SHP77 treated with DMSO at 0.1 percent for 48 hours (cell line): ENCODE data around the gene C15orf61.

ENCODE experiments used
- DNase-seq: peaks from one replicate; lab custom pipeline; 2025; lab: John Stamatoyannopoulos, UW

C15orf61 gene

DNA sequence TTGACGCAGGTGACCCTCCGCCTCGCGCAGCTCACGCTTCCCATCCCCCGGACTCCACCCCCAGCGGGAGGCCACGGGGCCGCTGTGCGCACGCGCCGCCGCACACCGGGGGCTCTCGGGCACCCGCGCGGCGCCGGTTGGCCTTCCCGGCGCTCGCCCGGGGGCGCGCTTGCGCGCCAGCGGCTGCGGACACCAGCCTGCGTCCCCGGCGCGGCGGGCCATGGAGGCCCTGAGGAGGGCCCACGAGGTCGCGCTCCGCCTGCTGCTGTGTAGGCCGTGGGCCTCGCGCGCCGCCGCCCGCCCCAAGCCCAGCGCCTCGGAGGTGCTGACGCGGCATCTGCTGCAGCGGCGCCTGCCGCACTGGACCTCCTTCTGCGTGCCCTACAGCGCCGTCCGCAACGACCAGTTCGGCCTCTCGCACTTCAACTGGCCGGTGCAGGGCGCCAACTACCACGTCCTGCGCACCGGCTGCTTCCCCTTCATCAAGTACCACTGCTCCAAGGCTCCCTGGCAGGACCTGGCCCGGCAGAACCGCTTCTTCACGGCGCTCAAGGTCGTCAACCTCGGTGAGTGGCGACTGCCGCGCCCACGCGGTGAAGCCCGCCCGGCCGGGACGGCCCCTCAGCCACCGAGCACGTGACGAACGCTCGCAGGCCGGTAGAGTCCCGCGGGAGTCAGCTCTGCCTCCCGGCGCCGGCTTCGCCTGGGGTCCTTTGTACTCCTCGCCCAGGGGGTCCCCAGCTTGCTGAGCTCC is at the start of gene C15orf61:
C15orf61 (plus strand) TSS at position 103 of the 754 bp plus-strand sequence; CDS start at position 221, 118 bp downstream.
- DNase-seq: peak; percentile 70

DNA sequence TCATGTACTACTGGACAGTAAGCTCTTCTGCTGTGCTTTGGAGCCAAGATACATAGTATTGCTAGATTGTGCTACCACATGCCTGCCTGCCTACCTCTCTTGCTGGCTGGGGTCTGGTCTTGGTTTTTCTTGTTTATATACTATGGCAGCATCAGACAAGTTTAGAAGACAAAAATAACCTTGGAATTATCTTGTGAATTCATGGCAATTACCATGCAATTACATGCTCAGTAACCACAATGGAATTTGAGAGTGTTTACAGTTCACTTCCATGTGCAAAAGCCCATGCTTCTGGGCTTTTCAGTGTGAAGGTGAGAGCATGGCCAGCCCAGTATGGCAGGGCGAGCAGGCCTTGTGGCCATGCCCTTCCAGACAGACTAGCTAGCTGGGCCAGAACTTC is 48.0 kb upstream of the C15orf61 start:
- DNase-seq: no peak

DNA sequence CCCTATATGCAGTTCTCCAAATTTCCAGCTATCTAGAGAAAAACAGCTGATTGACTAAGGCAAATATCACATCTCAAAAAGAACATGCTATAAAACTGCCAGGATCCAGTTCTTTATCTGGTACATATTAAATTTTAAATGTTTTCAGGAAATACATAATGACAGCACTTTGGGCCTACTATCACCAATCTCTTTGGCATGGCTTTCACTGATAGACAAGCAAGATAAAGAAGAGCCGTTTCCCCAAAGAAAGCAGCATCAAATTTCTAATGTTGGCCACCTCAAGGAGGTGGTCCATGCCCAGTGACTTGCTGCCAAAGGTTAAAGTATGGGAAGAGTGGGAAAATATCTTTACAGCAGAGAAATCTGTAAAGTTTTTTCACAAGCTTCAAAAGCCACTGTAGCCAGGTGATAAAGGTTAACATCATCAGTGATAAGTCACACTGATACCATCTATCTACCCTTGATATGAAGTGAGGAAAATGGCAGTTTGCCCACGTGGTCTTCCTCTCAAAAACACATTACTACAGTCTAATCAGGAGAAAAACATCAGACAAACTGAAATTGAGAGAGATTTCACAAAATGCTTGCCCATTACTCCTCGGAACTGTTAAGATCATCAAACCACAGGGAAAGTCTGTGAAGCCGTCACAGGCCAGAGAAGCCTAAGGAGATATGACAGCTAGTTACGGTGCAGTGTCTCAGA is 46.4 kb upstream of the C15orf61 start:
- DNase-seq: no peak

DNA sequence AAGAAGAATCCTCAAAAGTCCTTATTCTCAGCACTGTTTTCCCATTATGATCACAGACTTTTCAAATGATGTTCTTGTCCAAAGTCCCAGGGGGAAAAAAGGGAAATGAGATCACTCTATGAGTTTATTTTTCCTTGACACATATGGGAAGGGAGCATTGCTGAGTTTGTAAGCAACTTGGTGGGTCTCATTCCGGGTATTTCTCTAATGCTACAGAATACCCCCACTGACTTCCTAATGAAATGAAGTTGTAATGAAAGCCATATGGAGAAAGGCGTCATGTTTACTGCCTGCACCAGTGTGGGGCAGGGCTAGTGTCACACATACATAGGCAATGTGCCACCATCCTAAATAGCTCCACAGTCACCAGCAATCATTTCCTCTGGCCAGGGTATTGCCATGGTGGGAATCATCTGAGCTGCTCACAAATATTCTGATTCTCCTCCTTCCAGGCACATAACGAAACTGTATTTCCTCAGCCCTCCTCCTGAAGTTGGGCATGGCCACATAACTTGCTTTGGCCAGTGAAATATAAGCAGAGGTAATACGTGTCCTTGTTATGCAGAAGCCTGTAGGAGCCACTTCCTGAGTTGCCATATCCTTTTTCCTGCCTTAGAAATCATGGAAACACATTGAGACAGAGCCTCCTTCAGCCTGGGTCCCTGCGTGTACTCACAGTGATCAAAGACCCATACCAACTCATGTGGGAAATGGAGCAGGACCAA is 41.0 kb upstream of the C15orf61 start:
- DNase-seq: no peak

DNA sequence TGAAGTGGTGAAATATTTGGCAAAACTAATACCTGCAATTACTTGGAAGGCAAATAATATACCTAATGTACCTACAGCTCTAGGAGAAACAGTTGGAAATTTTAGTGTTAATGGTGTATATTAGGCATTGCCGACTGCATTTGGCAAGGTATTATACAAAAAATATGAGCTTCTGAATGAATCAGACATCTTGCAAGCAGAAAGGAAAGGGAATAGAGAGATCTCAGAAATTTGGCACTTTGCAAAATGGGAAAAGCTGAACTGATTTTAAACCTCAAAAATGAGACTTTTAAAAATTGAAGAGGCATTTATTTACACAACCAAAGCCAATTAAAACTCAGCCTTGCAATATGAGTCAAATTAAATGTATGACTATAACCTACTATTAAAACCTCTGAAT is 40.2 kb upstream of the C15orf61 start:
- DNase-seq: no peak

DNA sequence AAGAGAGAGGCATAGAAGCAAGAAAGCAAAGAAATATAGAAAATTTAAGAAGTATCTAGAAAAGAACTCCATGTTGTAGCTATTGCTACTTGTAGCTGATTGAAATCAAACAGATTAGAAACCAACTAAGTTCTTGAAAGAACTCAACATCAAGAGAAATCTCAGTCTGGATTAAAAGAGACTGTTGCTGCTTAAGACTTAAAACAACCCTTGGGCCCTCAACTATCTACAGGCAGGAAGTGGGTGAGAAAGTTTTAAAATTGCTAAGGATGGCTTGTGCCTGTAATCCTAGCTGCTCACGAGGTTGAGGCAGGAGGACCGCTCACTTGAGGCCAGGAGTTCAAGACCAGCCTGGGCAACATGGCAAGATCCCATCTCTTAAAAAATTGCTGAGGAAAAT is 39.3 kb upstream of the C15orf61 start:
- DNase-seq: no peak

DNA sequence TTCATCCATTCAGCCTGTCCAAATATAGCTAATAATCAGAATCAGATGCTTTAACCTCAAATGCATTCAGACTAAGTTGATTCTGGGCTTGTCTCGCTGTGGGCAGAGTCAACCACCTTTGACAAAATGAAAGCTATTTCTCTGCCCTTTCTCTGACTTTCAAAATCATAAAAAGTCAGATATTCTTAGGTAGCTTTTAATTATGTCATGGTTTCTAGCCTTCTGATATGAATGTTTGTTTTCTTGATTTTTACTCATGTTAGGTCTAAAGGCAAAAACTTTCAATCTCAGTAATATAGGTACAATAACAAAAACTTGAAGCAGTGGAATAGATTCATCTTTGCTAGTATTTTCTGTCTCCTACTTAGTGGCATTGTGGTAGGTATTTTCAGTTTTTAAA is 25.3 kb upstream of the C15orf61 start:
- DNase-seq: no peak

DNA sequence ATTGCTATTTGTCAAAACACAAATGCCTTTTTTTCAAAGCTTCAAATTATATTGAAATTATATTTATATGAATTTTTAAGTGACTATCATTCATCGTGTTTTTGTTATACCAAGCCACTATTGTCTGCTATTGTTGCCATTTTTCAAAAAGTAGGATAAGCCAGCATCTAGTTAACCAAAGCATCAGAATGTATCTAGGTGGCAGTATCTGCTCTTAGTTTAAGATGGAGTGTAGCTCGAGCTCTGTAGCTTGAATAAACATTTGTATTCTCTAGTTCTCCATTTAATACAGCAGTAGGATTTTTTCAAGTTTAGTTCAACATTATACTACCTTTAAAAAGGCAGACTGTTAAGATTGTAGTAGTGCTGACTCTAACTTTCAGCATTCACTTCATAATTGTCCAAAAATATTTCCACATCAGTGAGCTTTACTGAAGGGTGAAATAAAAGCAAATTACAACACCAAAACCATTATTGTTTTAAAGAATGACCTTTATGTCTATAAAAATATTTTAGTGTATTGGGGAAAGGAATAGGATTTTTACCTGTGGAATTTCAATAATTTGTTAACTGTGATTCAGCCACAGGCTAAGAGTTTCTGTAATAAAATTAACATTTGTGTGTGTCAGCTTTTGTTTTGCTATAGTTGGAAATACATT is 19.6 kb upstream of the C15orf61 start:
- no peak for DNase-seq

DNA sequence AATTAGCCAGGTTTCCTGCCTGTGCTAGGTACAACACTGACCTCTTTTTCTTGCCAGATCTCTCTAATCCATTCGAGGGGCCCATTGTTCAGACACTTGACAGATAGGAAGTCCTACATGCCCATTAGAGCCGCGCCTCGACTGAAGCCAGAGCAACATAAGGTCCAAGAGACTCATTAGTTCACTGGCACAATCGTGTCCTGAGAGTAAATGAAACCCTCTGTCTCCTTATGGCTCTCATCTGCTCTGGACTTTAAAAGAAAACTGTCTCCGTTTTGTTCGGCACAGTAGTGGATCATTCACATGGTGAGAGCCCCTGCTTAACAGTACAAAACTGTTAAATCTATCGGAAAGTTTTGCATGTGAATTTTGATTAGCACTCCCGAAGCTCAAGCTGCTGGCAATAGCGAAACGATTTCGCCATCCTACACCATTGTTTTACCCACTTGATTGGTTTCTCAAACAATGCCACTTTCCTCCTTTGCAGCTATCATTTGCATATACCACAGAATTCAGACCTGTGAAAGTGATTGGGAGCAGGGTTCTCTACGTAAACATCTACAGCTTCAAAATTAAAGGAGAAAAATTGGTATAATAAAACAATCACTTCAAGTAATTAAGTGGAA is 19.0 kb upstream of the C15orf61 start:
- DNase-seq: no peak

DNA sequence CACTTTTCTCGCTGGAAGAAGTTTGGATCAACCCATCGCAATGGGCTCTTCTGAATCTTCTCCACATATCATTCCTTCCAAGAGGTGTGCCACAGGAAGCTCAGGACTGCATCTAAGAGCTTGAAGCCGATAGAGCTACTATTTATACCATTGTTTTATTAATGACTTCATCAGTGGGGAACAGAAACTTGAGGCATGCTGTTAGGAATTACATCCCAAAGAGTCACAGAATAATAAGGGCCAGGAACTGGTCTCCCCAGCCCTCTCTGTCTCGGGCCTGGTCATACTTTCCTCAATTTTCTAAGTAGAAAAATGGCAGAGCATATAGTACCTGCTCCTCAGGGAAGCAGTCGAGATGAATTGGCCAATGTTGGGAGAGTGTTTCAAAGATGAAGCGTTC is 16.9 kb upstream of the C15orf61 start:
- DNase-seq: no peak

DNA sequence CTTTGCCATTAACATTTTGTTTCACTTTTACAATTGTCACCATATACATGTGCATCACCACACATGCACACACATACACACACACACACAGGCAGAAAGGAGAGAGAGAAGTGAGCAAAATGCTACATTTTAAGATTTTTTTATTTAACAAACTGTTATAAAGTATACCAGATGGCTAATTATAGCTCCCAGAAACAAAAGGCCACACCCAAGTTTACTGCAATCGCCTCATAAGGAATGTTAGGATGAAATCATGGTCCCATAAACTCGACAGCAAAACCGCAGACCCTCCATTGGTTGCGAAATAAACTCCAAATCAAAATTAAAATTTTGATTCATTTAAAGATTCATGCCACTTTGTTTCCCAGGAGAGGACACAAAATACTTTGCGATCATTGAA is 16.1 kb upstream of the C15orf61 start:
- DNase-seq: no peak

DNA sequence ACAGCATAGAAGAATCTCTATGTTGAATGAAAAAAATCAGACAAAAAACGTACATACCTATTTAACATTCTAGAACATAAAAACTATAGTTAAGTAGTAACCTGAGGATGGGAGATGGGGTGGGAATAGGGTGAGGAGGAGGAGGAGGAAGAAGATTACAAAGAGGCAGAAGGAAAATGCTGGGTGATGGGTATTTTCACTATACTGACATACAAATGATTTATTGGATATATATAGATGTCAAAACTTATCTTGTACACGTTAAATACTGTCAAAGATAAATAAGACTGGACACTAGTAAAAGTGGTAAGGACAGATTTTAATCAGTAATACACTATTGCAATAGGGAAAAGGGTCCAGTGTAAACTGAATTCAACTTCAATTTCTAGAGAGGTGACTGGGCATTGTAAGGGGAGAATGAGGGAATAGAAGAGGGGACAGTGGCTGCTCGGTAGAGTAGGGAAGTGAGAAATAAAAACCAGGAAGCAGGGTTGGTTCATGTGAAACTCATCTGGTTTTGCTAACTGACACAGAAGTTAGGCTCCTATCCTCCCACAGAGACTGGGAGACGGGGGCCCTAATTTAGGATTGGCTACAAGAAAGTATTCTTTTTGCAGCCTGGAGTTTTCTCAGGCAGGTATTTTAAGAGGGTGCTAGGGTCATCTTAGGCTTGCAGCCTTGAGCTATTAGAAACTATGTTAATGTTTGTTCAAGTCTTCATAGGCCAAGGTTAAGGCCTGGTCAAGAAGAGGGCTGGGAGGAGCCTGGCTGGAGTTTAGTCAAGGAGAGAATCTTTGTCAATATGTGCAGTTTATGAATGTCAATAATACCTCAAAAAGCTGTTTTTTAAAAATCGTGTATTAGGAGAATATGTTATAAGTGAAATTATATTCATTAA is 15.0 kb upstream of the C15orf61 start:
- no peak for DNase-seq

DNA sequence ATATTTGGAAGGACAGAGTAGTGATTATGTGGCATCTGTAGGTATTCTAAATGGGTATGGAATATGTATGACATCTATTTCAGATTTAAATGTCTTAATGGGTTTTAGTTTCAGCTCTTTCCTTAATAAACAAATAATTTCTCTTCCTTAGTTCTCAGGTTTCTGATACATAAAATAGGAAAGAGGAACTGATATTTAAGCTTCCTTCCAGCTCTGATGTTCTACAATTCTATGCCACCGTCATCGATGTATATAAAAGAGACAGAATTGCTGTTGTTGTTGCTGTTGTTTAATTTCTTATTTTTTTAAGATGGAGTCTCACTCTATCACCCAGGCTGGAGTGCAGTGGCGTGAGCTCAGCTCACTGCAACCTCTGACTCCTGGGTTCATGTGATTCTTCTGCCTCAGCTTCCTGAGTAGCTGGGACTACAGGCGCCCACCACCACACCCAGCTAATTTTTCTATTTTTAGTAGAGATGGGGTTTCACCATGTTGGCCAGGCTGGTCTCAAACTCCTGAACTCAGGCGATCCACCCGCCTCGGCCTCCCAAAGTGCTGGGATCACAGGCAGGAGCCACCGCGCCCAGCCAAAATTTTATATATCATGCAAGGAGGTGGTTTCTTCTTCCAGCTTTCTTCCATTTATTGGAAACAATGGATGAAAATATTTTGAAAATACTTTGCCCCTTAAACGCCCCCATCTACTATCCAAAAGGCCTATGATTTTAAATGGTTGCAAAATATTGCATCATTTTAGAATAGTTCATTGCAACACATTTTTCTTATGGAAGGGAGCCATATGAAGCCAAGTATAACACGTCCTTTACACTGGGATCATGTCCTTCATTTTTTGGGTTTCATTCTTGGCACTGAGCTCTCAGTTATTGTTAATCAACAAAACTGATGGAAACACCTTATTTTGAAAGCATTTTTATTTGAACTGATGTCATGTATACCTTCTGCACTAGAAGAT is 13.9 kb upstream of the C15orf61 start:
- DNase-seq: no peak

DNA sequence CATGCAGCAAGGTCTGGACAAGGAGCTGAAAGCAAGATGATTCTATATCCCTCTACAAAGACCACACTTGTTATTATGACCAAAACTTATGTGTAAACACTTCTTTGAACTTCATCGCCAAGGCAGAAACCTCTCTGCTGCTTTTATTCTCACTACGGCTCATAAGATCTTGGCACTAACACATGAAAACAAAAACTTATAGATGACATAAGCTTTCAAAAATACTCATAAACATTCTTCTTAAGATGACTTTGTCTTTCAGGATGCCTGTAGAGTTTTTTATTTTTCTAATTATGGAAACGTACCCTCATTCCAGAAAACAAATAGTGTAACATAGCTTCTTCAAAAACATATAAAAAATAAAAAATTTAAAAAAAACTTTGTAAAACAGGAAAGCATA is 12.5 kb upstream of the C15orf61 start:
- no peak for DNase-seq

DNA sequence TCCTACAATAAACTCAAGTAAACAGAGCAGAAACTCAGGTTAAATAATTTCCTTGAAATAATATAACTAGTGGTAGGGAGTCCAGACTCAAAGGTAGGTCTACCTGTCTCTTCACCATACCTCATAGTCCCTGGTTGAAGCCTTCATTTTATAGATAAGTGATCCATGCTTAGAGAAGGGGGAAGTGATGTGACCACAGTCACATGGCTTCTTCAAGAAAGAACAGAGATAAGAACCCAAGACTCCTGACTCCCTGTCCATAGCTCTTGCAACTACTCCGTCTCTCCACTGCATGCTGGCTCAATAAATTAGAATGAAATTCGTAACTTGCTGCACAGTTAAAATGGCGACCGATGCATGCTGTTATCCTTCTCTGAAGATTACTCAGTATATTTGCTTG is 11.0 kb upstream of the C15orf61 start:
- DNase-seq: no peak

DNA sequence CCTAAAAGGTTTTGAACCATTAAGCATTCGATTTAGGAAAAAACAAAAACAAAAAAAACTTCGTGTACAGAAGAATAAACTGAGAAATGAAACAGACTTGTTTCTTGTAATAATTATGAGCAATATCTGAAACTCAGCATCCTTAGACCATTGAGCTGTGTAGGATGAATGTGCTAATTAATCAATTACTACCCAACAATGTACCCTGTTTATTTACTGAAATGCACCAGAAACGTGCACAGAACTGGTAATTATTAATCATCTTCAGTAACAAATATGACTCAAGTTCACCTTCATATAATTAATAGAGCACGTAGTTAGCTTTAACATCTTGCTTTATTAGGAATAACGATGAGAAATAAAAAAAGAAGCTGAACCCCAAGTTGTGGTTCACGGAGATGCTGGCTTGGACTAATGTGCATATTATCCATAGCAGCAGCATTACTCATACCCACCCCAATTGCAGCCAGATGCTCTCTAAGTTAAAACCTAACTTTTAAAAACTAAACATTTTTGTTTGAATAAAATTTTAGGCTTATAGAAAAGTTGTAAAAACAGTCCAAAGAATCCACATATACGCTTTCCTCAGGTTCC is 10.2 kb upstream of the C15orf61 start:
- DNase-seq: no peak

DNA sequence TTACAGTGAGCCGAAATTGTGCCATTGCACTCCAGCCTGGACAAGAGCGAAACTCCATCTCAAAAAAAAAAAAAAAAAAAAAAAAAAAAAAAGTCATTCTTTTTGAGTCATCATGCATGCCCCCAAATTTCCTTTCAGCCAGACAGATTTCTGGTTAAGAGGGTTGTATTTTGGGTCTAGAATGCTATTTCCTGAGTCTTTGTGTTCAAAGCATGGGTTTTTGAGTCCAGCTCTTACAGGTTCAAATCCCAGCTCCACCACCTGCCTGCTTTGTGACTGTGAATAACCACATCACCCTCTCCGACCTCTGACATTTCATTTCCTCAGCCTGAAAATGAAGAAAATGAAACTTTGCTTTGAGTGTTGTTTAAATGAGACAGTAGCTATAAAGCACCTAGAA is 9.3 kb upstream of the C15orf61 start:
- DNase-seq: no peak

DNA sequence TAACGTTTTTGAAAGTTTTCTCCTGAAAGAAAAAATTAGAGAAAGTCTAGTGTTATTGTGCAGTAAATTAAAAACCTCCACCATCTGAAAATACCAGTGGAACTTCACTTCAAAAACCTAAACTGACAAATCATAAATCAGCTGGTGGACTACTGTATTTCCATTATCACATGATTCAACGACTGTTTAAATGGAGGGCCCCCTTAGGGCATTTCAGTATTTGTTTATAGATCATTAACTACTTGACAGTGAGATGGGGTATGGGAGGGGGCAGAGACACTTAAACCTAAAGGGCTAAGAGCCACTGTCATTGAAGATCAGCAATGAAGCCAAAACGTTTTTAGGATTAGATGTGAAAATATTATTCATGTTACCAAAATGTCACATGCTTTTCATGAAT is 8.8 kb upstream of the C15orf61 start:
- no peak for DNase-seq

DNA sequence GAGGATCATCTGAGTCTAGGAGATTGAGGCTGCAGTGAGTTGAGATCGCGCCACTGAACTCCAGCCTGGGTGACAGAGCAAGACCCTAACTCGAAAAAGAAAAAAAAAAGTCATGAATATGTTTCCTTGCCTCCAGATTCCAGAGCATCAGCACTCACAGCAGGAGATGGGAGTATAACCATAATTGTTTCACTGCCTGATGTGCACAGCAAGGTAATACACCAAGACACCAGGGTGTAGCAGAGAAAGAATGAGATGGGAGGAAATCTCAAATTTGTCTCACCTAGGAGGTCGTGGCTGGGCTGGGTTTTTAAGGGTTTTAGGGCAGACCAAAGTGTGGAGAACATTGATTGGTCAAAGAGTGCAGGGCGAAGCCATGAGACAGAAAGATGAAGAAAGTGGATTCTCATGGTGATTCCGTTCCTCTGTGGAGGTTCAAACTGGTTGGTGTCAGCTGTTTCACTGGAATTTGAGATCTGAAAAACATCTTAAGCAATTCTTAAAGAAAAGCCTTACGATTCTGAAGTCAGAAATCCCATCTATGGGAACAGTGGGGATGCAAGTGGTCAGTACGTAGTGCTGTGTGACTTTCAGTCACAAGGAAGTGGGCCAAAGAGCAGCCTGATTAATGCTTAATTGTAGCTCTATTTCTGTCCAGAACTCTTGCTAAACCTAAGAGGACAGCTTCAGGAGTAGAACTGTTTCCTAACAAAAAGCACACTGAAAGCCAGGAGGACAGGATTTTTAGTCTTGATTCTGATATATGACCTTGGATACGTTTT is 7.8 kb upstream of the C15orf61 start:
- DNase-seq: no peak
